HCT116 (cell line): Measurements from ENCODE around the gene CFAP58.

Source experiments
- CBX3 ChIP-seq: IDR thresholded peaks from 2 replicates; pipeline ENCODE4 v1.6.1; 2012; ENCODE audit warnings: low read depth
- CEBPB ChIP-seq: IDR thresholded peaks from 2 replicates; pipeline ENCODE4 v1.6.1; 2012; ENCODE audit warnings: low read depth
- CTCF ChIP-seq, 3 experiments: fragments of 200-600 bp in 1 of 3; sonication (generic) in 1 of 3; IDR thresholded peaks in 2 of 3; conservative IDR thresholded peaks in 1 of 3; 2 replicates each; pipeline ENCODE4 v1.5.1; 2012 to 2017; ENCODE audit warnings: low read depth in 2 of 3, low read length in 2 of 3, antibody characterized with exemption in 1 of 3, borderline replicate concordance in 1 of 3, control low read depth in 1 of 3, mild to moderate bottlenecking in 1 of 3, mixed read lengths in 1 of 3, mixed run types in 1 of 3, moderate library complexity in 1 of 3; ENCODE audit not compliant: insufficient read depth in 1 of 3
- ELF1 ChIP-seq: IDR thresholded peaks from 2 replicates; pipeline ENCODE4 v1.6.1; 2012; ENCODE audit warnings: low read depth, borderline replicate concordance
- EZH2 ChIP-seq: fragments of 200-600 bp; sonication (generic); IDR thresholded peaks from 2 replicates; pipeline ENCODE4 v1.6.1; 2017; ENCODE audit warnings: antibody characterized with exemption, mixed run types
- EZH2phosphoT487 ChIP-seq: fragments of 200-600 bp; IDR thresholded peaks from 2 replicates; pipeline ENCODE4 v1.6.1; 2018; ENCODE audit warnings: antibody characterized with exemption, borderline replicate concordance
- JUND ChIP-seq: IDR thresholded peaks from 2 replicates; pipeline ENCODE4 v1.6.1; 2012
- MAX ChIP-seq: IDR thresholded peaks from 2 replicates; pipeline ENCODE4 v1.6.1; 2012
- POLR2A ChIP-seq: IDR thresholded peaks from 2 replicates; pipeline ENCODE4 v1.7.0; 2011; ENCODE audit warnings: borderline replicate concordance; ENCODE audit not compliant: insufficient read depth, insufficient read length; ENCODE audit errors: extremely low read depth
- REST ChIP-seq: IDR thresholded peaks from 2 replicates; pipeline ENCODE4 v1.6.1; 2012; ENCODE audit warnings: low read depth
- SP1 ChIP-seq: IDR thresholded peaks from 2 replicates; pipeline ENCODE4 v1.6.1; 2012; ENCODE audit warnings: low read depth
- TCF7L2 ChIP-seq: IDR thresholded peaks from 2 replicates; pipeline ENCODE4 v1.7.0; 2011; ENCODE audit warnings: borderline replicate concordance, inconsistent platforms; ENCODE audit not compliant: insufficient read depth, insufficient read length; ENCODE audit errors: extremely low read depth
- ZBTB33 ChIP-seq: IDR thresholded peaks from 2 replicates; pipeline ENCODE4 v1.6.1; 2011; ENCODE audit warnings: mild to moderate bottlenecking, low read length, moderate library complexity; ENCODE audit not compliant: insufficient replicate concordance; ENCODE audit errors: extremely low read depth

- TF ChIP-seq CTCF (IDR thresholded peaks at IDR 0.05 in 2 of 3, conservative IDR thresholded peaks at IDR 0.05 in 1 of 3; ENCODE audit: borderline replicate concordance in 1 of 3, insufficient read depth in 1 of 3, low read depth in 2 of 3, low read length in 2 of 3) (no peak), TCF7L2 (no peak), MAX (no peak), ZBTB33 (no peak), EZH2 (no peak), POLR2A (no peak), SP1 (no peak), REST (no peak), JUND (no peak), CEBPB (no peak), CBX3 (no peak), ELF1 (no peak), EZH2phosphoT487 (no peak)
Observed at GRCh38 chr10:104380336-104380735, 26.7 kb downstream of the CFAP58 start.
